DMS 273 treated with DMSO at 0.1 percent for 48 hours (cell line): Measurements from ENCODE around the gene MADD.

ENCODE experiments used
- DNase-seq: peaks from one replicate; lab custom pipeline; 2025; lab: John Stamatoyannopoulos, UW

Gene MADD

DNA sequence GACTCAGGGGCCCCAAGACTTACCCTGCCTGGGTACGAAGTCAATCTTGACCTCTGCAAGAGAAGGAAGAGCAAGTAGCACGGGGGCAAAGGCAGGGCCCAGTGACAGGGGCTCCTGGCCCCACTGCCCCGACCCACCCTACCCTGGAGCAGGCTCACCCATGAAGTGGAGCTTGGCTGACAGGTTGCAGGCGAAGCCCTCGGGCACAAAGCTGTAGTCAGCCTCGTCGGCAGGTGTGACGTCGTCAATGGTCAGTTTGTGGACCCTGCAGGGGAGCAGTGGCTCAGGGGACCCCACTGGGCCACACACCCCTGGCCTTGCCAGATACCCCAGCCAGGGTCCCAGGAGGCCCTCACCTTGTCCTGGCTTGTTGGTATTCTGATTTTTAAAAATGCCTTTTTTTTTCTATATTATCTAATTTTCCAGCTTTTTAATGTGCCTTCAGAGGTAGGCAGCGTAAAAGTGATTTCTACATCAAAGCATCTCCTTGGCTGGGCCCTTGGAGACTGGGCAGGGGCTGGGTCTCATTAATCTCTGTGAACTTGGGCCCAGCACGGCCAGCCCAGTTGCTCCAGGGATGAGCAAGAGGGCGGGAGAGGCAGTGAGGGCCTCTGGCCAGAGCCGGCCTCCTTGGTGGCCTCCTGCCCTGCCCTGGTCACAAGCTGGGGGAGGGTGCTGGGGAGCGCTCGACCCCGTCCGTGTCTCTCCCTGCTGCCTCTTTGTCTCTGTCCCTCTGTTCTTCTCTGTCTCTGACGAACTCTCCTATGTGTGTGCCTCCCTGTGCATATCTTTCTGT lies 71.2 kb downstream of the MADD start:
- DNase-seq = no peak

DNA sequence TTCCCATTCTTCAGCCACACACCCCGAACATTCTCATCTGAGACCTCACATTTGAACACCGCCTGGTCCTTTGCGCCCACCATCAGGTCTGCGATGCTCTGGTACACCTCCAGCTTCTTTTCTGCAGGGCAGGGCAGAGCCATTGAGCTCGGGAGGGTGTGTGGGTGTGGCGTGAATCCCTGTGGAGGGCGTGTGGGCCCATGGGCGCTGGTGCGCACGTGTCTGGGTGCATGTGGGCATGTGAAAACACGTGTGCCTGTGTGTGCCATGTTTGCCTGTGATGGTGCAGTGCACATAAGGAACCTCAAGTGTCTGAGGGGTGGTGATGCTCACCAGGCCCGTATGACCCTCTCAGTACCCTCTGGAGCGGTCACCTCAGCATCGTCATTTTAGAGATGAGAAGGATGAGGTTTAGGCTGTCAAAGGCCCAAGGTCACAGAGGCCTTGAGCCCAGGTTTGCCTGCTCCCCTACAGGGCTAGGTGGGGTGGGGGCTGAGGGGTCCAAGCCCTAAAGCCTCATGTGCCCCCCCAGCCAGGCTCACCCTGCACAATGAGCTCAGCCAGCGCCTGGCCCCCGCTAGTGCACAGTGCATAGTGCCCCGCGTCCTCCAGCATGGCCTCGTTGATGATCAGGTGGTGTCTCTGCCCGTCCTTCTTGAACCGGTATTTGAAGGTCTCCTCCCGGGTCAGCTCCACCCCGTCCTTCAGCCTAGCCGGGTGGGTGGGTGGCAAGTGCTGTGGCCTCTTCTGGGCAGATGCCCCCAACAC lies 72.3 kb downstream of the MADD start:
- no peak for DNase-seq

DNA sequence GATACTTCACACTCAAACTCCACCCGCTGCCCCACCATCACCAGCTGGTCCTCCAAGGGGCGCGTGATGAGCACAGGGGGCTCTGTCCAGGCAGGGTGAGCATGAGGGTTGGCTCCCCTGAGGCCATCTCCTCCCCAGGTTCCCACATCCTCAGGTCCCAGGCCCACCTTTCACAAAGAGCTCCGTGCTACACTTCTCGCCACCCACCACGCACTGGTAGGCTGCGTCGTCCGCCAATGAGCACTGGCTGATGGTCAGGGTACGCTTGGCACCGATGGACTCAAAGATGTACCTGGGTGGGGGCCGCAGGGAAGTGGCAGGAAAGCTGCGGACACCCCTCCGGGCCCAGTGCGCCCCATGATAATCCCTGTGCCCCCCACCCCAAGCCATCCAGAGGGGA lies 72.9 kb downstream of the MADD start:
- no peak for DNase-seq

DNA sequence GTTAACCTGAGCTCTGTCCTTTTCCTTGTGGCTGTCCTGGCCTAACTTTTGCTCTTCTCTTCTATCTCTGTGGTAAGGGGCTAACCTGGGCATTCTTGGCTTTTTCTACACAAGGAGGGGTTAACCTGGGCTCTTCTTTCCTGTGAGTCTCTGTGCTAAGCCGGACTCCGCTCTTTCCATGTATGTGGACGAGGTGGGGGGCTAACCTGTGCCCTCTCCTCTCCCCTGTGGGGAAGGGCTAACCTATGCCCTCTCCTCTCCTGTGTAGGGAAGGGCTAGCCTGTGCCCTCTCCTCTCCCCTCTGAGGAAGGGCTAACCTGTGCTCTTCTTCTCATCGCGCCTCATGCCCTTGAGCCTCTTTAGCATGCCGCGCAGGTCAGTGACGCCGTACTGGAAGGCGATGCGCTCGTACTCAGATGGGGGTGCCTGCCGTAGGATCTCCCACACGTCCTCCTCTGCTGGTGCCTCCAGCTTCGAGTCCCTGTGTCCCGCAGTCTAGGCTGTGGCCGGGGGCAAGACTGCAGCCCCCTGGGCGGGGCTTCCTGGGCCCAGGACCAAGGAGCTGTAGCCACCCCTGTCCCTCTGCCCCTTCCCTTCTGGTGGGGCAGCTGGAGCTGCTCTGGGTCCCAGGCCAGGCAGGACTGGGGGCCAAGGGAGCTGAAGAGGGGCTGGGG lies 76.1 kb downstream of the MADD start:
- DNase-seq = no peak

DNA sequence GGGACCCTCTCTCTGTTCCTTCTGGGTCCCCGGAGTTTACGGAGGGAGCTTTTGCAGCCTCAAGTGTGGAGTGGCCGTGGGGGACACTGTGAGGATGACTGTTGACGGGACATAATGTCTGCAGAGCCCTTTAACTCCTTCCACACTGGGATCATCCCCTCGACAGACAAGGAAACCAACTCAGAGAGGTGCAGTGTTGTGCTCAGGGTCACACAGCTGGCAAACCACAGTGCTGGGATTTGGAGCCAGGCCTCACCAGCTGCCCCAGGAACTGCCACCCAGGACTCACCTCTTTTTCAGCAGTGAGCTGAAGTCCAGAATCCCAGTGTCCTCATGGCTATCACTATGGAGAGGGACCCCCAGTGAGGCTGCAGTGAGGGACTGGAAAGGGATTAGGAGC lies 77.2 kb downstream of the MADD start:
- no peak for DNase-seq

DNA sequence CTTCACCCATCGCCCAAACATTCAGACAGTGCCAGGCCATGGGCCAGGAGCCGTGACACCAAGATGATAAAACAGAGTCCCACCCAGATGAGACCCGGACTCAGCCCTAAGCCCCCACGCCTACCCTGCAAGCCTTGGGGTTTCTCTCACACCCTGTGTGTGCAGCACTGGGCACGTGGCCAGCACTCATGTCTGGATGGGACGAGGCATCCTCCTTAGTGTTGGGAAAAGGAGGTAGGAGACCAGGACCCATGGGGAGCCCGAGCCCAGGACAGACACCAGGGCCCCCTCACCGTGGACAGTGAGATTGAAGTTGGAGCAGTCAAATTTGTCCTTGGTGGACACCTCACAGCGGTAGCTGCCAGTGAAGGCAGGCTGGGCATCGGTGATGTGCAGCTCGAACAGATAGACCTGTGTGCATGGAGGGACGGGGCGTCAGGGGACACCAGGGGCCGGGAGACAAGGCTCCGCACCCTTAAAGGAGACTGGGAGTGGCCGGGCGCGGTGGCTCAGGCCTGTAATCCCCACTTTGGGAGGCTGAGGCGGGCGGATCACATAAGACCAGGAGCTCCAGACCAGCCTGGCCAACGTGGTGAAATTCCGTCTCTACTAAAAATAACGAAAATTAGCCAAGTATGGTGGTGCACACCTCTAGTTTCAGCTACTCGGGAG lies 78.3 kb downstream of the MADD start:
- no peak for DNase-seq

DNA sequence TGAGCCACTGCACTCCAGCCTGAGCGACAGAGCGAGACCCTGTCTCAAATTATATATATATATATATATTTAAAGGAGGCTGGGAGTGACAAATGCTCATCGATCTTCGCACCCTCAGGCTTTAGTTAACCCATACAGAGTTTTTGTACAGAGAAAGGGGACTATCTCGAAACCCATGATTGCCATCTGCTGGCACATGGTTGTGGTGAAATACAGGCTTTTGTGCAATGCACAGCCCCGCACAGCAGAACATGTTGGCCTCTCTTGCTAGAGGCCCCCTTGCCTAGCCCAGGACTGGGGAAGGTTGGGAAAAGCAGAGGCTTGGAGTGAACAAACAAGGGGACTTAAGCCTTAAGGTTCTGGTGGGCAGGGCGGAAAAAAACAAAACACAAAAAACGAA lies 78.9 kb downstream of the MADD start:
- DNase-seq = no peak

DNA sequence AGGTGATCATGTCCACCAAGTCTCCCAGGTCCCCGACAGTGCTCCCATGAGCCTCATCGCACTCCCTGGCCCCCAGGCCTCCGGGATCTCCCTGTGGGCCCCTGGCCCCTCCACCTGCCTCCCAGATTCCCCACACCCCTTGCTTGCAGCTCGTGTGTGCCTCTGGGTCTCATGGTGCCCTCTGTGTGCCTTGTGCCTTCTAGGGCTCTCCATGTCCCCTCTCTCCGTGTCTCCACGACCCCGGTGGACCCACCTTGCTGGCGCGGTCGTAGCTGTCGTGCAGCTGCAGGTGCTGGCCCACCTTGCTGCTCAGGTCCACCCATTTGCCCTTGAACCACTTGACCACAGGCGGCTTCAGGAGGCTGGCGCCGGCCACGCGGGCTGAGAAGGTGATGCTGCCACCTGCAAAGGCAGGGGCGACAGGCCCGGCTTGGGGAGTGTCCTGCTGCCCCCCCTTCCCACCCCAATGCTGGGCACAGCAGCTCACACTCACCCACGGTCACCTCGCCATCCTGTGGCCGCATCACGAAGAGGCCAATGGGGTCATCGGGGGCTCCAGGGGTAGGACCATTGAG lies 79.7 kb downstream of the MADD start:
- DNase-seq = no peak

DNA sequence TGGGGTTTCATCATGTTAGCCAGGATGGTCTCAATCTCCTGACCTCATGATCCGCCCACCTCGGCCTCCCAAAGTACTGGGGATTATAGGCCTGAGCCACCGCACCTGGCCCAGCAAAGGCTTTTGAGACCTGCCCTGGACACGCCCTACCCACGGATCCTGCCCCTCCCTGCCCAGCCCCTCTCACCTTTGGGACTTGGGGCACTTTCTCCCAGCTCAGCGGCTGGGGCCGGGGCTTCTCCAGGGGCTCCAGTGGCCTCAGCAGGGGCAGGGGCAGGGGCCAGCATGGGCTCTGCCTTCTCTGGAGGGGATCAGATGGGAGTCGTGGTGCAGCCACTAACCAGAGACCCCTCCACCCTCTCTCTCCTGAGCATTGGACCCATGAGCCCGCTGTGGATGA lies 80.4 kb downstream of the MADD start:
- DNase-seq = no peak

DNA sequence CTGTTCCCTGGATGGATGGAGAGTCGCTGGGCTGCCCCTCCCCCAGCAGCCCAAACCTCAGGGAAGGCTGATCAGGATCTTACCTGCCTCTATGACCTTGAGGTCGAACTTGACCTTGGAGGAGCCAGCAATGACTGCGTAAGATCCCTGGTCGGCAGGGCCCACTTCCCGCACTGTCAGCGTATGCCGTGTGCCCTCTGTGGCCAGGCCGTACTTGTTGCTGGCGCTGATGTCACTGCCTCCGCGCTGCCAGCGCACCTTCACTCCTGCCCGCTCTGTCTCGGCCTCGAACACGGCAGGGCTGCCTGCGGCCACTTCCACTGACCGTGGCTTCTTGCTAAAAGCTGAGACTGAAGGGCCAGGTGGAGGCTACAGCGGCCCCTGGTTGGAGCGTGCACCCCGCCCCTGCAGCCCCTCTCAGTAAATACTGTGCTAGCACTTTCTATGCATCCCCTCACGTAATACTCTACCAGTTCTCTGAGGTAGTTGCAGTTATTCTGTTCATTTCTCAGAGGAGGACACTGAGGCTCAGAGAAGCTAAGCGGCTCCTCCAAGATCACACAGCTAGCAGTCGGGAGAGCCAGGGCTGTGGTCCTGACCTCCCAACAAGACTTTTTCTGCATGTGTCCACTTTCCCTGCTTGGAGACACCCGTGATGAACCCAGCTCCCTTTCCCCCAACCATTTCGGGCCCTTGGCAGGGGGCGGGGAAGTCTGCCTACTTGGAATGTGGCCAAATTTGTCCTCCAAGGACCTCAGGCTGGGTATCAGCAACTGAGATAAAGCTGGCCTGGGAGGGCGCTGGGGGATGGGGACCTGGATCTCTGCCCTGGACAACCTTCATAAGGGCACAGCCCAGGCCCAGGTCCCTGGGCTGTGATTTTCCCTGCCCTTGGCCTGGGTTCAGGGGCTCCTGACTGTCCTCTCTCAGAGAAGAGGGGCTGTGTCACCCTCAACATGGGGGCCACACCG lies 81.5 kb downstream of the MADD start:
- no peak for DNase-seq

DNA sequence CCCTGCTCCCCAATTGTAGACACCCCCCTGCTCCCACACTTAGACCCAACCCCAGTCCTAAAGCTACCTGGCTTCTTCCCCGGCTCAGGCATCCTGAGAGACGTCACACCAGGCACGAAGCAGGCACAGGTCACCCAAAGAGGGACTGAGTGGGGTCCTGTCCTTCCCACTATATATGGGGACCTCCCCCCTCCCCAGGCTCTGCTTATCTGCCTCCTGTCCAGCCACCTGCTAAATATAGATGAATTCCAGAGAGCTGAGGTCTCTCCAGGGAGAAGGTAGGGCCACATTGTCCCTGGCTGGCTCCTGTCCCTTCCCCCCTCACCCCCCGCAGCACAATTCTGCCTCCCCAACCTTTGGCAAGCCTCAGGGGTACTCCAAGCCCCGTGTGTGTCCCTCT lies 82.6 kb downstream of the MADD start, which contains the start of gene MYBPC3:
TSS of gene MYBPC3 (minus strand) at position 147 of the 400 bp plus-strand sequence. CDS start at position 92, 55 bp downstream.
- no peak for DNase-seq

DNA sequence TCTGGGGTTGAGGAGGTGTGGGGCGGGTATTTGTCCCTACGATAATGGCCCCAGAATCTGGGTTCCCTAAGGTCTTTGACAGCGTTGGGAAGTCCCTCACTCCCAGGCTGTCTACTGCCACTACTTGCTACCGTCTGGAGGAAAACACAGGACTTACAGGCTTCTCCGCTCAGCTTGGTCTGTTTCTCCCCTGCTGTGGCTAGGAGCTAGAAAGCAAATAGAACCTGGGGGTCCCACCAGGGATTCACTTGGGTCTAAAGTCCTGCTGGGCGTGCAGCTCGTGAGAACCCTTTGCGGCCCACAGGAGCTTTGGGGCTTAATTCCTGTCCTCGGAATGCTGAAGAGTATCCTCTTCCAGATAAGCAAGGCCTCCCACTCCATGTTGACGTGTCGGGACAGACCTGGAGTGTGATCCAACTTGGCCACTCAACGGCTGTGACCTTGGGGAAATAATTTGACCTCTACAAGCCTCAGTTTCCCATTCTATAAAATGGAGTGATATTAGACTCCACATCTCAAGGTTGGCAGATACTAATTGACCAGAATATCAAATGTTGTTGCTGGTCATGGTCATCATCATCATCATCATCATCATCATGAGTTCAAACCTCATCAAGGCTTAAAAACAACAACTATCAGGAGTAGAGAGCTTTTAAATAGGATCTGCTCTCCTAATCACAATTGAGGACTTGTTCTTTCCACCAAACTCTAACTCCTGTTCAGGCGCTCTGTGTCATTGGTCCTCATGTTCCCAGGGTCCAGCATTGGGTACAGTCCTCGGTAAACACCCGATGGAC lies 84.2 kb downstream of the MADD start:
- no peak for DNase-seq

DNA sequence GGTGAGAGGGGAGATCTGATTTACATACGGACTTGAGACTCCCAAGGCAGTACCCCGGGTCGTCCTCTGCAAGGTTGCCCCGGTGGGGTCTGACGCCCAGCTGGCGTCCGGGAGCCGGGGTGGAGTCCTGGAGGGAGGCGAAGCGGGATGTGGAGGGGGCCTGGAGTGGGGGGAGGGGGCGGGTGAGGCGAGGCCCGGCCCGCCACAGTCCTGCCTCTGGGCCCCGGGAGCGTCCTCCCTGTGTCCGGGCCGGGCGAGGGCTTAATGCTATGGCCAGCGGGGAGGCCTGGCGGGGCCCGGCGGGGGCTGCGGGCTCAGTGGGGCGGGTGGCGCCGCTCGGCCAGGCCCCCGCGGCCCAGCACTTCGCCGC lies 85.0 kb downstream of the MADD start:
- no peak for DNase-seq

DNA sequence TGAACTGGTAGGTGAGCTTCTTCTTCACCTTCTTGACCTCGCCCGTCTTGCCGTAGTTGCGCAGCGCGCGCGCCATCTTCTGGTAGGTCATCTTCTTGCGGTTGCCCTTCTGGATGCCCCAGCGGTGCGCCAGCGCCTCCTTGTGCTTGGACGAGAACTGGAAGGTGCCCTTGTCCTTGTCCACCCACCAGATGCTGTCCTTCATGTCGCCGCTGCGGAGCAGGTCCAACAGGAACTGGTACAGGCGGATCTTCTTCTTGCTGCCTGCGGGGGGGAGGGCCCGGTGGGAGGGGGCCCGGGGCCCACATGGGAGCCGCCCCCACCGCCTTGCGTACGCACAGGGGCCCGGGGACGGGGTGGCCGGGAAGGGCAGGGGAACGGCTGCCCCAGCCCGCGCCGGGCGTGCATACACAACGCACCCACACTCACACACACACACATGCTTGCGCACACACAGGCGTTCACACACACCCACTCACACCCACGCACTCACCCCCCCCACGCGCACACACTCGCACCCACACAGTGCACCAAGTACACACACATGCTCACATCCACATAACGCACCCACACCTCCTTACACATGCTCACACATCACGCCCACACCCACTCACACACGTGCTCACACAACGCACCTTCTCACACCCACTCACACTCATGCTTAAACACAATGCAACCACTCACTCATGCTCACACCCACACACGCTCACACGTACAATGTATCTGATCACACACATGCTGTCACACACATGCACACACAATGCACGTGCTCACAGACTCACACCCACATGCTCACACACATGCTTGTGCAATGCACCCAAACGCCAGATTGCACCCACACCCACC lies 85.6 kb downstream of the MADD start:
- peak; percentile 61 for DNase-seq

DNA sequence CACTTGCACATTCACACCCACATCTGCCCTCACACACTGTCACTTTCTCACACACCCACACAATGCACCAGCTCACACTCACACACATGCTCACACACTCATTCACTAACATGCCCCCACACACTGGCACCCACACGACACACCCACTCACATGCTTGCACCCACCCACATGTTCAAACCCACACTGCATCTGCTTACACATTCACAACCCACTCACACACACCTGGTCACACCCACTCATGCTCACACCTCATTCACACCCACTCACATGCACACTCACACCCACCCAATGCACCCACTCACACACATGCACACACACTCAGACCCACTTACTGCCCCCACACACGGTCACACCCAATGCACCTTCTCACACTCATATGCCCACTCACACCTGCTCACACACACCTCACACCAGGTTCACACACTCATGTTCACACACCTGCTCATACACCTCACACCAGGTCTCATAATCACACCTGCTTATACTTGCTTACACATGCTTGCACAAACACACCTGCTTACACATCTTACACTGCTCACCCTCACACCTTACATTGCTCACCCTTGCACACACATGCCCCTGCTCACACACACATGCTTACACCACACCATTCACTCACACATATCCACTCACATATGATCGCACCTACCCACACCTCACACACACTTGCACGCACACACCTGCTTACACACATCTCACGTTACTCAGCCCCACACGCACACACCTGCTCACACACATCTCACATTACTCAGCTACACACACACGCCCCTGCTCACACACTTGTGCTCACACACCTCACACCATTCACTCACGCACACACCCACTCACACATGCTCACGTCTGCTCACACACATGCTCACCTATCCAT lies 86.4 kb downstream of the MADD start:
- no peak for DNase-seq

DNA sequence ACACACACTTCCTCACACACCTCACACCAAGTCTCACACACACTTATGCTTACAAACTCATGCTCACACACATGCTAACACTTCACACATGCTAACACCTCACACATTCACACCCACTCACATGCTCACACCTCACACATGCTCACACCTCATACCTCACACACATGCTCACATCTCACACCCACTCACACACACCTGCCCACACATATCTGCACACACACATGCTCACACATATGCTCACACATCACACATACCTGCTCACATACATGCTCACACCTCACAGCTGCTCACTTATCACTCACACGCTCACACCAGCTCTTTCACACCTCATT lies 87.0 kb downstream of the MADD start:
- DNase-seq = no peak

DNA sequence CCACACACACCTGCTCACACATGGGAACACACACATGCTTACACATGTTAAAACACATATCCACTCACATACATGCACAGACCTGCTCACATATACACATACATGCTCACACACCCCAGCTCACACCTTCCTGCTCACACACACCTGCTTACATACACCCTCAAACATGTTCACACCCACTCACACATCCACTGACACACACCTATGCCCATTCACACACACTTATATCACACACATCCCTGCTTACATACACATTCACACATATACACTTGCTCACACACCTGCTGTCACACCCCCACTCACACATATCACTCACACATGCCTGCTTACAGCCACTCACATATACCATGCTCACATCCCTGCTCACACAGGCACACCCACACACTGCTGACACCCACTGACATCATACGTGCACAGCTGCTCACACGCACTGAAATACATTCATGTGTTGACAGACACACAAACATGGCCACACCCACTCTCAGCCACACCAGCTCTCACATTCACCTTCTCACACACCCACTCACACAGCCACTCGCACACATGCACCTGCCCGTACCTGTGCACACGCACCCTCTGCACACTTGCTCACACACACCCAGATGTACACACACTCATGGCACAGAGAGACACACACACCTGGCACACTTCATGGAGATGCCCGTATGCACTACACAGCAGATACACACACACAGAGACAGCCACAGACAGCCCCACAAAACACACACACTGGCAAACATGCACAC lies 88.2 kb downstream of the MADD start:
- DNase-seq = no peak

DNA sequence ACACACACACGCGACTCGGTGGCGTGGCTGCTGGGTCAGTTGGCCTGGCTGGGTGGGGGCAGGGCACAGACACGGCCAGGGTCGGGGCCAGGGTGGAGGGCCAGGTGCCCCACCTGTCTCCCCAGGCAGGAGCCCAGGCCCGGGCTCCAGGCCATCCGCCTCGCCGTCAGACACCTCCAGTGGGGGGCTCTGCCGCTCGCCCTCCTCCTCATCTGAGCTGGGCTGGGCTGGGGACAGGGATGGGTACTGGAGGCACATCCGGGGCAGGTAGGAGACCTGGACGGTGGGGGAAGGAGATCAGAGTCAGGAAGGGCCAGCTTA lies 88.8 kb downstream of the MADD start:
- no peak for DNase-seq
